Astrocyte (in vitro differentiated cells and primary cell): Measurements from ENCODE around the gene FYN. TPM values are rescaled to one million over a fixed set of nuclear protein-coding genes. Genes with fewer than 3 reads are reported as not detected.

Source experiments
- DNase-seq: peaks from one replicate; pipeline ENCODE4 v3.0.0-alpha.2; 2010; ENCODE audit warnings: low read depth
- FAIRE-seq: peaks from 2 replicates; lab custom pipeline; 2011; peaks lifted over from hg19 to GRCh38; lab: Jason Lieb, UNC
- H2AFZ ChIP-seq: 2 replicates; pipeline ENCODE4 v1.6.0; 2012; ENCODE audit warnings: low read depth, low read length, inconsistent platforms
- H3K27ac ChIP-seq: 2 replicates; pipeline ENCODE4 v1.5.1; 2011; ENCODE audit warnings: low read depth, low read length, inconsistent platforms
- H3K27me3 ChIP-seq: 2 replicates; pipeline ENCODE4 v1.6.0; 2011; ENCODE audit warnings: low read length, inconsistent platforms; ENCODE audit not compliant: insufficient read depth
- H3K36me3 ChIP-seq: 2 replicates; pipeline ENCODE4 v1.5.1; 2011; ENCODE audit warnings: low read length, inconsistent platforms; ENCODE audit not compliant: insufficient read depth
- H3K4me1 ChIP-seq: 2 replicates; pipeline ENCODE4 v1.5.1; 2011; ENCODE audit warnings: low read length, inconsistent platforms; ENCODE audit not compliant: insufficient read depth
- H3K4me2 ChIP-seq: 2 replicates; pipeline ENCODE4 v1.6.0; 2012; ENCODE audit warnings: low read length, inconsistent platforms
- H3K4me3 ChIP-seq: 2 replicates; pipeline ENCODE4 v1.5.1; 2011; ENCODE audit warnings: low read depth, mild to moderate bottlenecking, low read length, inconsistent platforms; ENCODE audit not compliant: insufficient read depth
- H3K79me2 ChIP-seq: 2 replicates; pipeline ENCODE4 v1.6.0; 2012; ENCODE audit warnings: mild to moderate bottlenecking, low read length, inconsistent platforms; ENCODE audit not compliant: insufficient read depth
- H3K9ac ChIP-seq: 2 replicates; pipeline ENCODE4 v1.6.0; 2012; ENCODE audit warnings: mild to moderate bottlenecking, low read length, inconsistent platforms
- H3K9me3 ChIP-seq: 2 replicates; pipeline ENCODE4 v1.5.1; 2012; ENCODE audit warnings: low read depth, mild to moderate bottlenecking, low read length, inconsistent platforms; ENCODE audit not compliant: insufficient read depth
- H4K20me1 ChIP-seq: 2 replicates; pipeline ENCODE4 v1.6.0; 2012; ENCODE audit warnings: low read length, inconsistent platforms; ENCODE audit not compliant: insufficient read depth
- H3K27ac Mint-ChIP-seq: one replicate; pipeline ENCODE4 v1.8.0; 2021; ENCODE audit warnings: mild to moderate bottlenecking, mixed read lengths; ENCODE audit not compliant: unreplicated experiment
- H3K27me3 Mint-ChIP-seq: one replicate; pipeline ENCODE4 v1.8.0; 2021; ENCODE audit warnings: low read depth, mixed read lengths; ENCODE audit not compliant: unreplicated experiment
- H3K36me3 Mint-ChIP-seq: one replicate; pipeline ENCODE4 v1.8.0; 2021; ENCODE audit warnings: low read depth, mixed read lengths; ENCODE audit not compliant: unreplicated experiment
- H3K4me1 Mint-ChIP-seq: one replicate; pipeline ENCODE4 v1.8.0; 2021; ENCODE audit warnings: low read depth, mixed read lengths; ENCODE audit not compliant: unreplicated experiment
- H3K4me3 Mint-ChIP-seq: one replicate; pipeline ENCODE4 v1.8.0; 2021; ENCODE audit warnings: mild to moderate bottlenecking, moderate library complexity, mixed read lengths; ENCODE audit not compliant: unreplicated experiment
- H3K9me3 Mint-ChIP-seq: one replicate; pipeline ENCODE4 v1.8.0; 2021; ENCODE audit warnings: mild to moderate bottlenecking, mixed read lengths; ENCODE audit not compliant: unreplicated experiment
- EZH2 ChIP-seq: IDR thresholded peaks from 2 replicates; pipeline ENCODE4 v1.6.1; 2012; ENCODE audit warnings: mild to moderate bottlenecking, low read length, inconsistent platforms; ENCODE audit not compliant: insufficient read depth
- total RNA-seq: library from RNA; stranded (reverse); gene quantifications from 2 replicates; pipeline ENCODE4 v1.2.1, GENCODE V29; 2021
- TF ChIP-seq, protein P1 (sequence below): IDR thresholded peaks from 2 replicates; pipeline ENCODE4 v1.5.1; 2011; ENCODE audit warnings: low read depth, mild to moderate bottlenecking, inconsistent platforms, low read length, moderate library complexity; ENCODE audit not compliant: insufficient read depth

Gene FYN
- total RNA-seq, 1 donor from 2014 or later = 167 TPM

DNA sequence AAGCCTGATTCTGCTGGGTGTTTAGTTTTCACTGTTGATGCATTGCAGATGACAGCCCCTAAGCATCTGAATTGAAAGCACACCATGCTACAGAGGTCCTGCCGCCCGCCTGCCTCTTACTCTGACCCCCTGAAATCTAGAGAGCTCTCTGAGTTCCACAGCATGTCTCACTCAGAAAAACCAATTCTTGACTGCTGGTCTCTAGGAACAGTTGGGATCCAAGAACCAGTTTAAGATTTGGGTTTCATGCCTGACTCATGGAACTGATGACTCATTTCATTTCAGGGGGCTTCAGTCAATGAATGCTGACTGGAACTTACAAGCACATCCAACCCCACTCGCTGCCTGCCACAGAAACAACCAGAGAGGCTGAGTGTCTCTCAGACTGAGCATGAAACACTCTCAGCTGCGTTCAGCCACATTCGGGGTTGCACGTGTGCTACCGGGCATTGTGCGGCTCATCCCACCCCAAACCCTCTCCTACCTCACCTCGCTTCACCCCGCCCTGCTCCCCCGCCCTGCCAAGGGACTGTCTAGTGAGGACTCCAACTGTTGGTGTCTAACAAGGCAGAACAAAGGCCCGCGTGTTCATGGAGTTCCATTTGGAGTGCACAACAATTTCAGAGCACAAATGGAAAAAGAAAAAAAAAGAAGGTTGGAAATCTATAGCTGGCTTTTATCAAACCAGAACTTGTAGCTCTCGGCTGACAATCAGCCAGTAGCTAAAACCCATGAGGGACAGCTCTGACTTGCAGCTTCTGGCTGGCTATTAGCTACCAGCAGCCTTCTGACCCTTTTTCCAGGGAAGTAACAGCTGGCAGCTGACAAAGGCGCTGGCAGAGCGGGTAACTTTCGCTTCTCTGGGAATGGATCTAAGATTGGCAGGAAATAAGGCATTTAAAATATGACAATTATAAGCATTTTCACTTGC lies 247.5 kb downstream of the FYN start:
- H3K4me3 Mint-ChIP-seq = no peak overlapping the region
- H3K27ac ChIP-seq = peak overlapping the region; percentile 43
- H3K4me1 ChIP-seq = peaks cover 12% of the 10 kb centered on the region
- H3K9me3 Mint-ChIP-seq = peaks cover 3% of the 10 kb centered on the region
- H3K9me3 ChIP-seq = no peaks in the 10 kb centered on the region
- no peaks in the 10 kb centered on the region for H4K20me1 ChIP-seq
- no peak overlapping the region for H3K27ac Mint-ChIP-seq
- peak overlapping the region; percentile 68 for H2AFZ ChIP-seq
- no peaks in the 10 kb centered on the region for H3K27me3 ChIP-seq
- H3K79me2 ChIP-seq = no peaks in the 10 kb centered on the region
- DNase-seq (peak; percentile 84), FAIRE-seq (no peak)
- peak overlapping the region; percentile 81 for H3K4me2 ChIP-seq
- H3K9ac ChIP-seq = peak overlapping the region; percentile 60
- H3K4me3 ChIP-seq = peak overlapping the region; percentile 52
- peaks cover 7% of the 10 kb centered on the region for H3K4me1 Mint-ChIP-seq
- TF ChIP-seq EZH2 = no peak
- TF ChIP-seq, protein P1, sequence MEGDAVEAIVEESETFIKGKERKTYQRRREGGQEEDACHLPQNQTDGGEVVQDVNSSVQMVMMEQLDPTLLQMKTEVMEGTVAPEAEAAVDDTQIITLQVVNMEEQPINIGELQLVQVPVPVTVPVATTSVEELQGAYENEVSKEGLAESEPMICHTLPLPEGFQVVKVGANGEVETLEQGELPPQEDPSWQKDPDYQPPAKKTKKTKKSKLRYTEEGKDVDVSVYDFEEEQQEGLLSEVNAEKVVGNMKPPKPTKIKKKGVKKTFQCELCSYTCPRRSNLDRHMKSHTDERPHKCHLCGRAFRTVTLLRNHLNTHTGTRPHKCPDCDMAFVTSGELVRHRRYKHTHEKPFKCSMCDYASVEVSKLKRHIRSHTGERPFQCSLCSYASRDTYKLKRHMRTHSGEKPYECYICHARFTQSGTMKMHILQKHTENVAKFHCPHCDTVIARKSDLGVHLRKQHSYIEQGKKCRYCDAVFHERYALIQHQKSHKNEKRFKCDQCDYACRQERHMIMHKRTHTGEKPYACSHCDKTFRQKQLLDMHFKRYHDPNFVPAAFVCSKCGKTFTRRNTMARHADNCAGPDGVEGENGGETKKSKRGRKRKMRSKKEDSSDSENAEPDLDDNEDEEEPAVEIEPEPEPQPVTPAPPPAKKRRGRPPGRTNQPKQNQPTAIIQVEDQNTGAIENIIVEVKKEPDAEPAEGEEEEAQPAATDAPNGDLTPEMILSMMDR = no peak
- H3K27me3 Mint-ChIP-seq = peaks cover 4% of the 10 kb centered on the region
- no peaks in the 10 kb centered on the region for H3K36me3 ChIP-seq
- H3K36me3 Mint-ChIP-seq = peaks cover 2% of the 10 kb centered on the region

DNA sequence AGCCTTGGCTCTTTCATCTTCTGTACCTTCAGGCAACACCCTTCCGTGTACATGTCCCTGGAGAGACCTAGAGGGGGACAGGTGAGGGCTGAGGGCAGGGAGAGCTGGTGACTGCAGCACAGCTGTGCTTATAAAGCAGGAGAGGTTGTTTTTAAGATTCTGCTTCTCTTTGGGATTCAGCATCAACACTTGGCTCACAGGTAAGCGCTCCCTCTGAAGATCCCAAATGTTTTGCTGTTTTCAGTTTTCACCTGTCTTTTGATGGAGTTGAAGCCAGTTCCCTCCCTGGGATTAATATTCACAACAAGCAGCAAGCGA lies 248.2 kb downstream of the FYN start:
- no peak for FAIRE-seq

More for the DNA sequence above, 248.2 kb downstream of the FYN start:
- Mint-ChIP-seq H3K36me3 (peaks cover 2% of the 10 kb centered on the region), H3K4me1 (peaks cover 7% of the 10 kb centered on the region), H3K27me3 (peaks cover 9% of the 10 kb centered on the region), H3K9me3 (no peaks in the 10 kb centered on the region), H3K27ac (no peak overlapping the region), H3K4me3 (no peak overlapping the region)
- H3K36me3 ChIP-seq = no peaks in the 10 kb centered on the region
- no peak for DNase-seq
- TF ChIP-seq, protein P1 = no peak
- no peak for TF ChIP-seq EZH2
- H3K9ac ChIP-seq = peak overlapping the region; percentile 60
- peaks cover 12% of the 10 kb centered on the region for H3K4me1 ChIP-seq
- H3K9me3 ChIP-seq = no peaks in the 10 kb centered on the region
- H3K4me2 ChIP-seq = peak overlapping the region; percentile 81
- no peak overlapping the region for H3K27ac ChIP-seq
- no peak overlapping the region for H2AFZ ChIP-seq
- H3K4me3 ChIP-seq = no peak overlapping the region
- no peaks in the 10 kb centered on the region for H3K27me3 ChIP-seq
- H4K20me1 ChIP-seq = no peaks in the 10 kb centered on the region
- H3K79me2 ChIP-seq = no peaks in the 10 kb centered on the region
